GM12892 (cell line): Measurements from ENCODE around the gene PDGFA.

ENCODE experiments used
- POLR2AphosphoS5 ChIP-seq: IDR thresholded peaks from 2 replicates; pipeline ENCODE4 v1.6.1; 2011; ENCODE audit warnings: low read depth, low read length, control low read depth
- TAF1 ChIP-seq: IDR thresholded peaks from 2 replicates; pipeline ENCODE4 v1.6.1; 2011; ENCODE audit warnings: low read depth, mild to moderate bottlenecking, control low read depth, low read length, borderline replicate concordance

- TF ChIP-seq POLR2AphosphoS5 (no peak), TAF1 (no peak)
Observed at GRCh38 chr7:457814-458510, 61.7 kb downstream of the PDGFA start.
